ENCODE data around the gene GANAB.
"Not testable (repeated sequence)": the region's sequence is repeated elsewhere in the genome, so short reads cannot be mapped to it uniquely, and the experiment has no call there.

GANAB gene

DNA sequence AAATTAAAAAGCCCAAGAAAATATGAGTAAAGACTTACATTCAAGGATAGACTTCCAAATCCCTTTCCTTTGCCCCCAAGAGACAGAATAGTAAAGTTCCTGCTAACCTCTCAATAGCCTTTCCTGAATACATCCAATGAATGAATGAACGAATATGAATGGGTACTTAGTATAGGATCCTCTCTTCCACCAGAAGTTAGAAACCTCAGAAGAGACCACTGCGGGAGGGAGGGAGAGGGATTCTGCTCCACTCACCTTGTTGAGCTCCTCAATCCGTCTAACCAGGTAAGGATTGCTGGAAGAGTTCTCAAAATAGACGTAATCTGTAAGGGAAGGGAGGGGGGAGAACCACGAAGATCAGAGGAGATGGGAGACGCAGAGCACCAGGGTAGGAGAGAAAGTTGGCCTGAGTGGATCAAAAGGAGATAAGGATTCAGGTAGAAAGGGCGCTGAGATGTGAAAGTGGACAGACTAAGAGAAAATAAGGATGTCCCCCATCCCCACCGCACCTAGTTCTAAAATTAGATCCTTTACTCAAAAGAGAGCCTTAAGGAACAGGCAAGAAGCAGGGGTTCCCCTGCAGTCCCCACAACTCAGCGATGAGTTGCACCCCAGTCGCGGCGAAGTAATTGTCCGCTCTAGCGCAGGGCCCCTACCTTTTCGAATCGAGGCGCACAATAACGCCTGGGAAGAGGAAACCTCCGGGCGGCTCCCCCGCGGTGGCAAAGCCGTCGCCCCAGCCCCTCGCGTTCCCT lies 45.9 kb downstream of the GANAB start:
- DNase-seq = no peak

DNA sequence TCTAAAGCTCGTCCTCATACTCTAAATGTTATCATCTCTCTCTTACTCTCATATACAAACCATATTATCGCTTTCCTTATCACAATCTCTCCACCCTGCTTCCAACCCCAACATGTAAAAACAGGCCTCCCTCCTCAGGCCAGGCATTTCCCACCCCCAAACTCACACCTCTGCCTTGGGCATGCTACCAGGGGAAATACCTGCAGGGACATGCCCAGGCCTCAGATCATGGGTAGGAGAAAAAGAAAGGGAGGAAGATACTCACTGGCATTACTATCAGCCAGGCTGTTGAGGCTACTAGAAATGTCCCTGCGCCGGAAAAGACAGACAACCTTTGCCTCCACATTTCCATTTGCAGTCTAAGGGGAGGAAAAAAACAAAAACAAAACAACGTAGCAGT lies 46.5 kb downstream of the GANAB start:
- DNase-seq = no peak

DNA sequence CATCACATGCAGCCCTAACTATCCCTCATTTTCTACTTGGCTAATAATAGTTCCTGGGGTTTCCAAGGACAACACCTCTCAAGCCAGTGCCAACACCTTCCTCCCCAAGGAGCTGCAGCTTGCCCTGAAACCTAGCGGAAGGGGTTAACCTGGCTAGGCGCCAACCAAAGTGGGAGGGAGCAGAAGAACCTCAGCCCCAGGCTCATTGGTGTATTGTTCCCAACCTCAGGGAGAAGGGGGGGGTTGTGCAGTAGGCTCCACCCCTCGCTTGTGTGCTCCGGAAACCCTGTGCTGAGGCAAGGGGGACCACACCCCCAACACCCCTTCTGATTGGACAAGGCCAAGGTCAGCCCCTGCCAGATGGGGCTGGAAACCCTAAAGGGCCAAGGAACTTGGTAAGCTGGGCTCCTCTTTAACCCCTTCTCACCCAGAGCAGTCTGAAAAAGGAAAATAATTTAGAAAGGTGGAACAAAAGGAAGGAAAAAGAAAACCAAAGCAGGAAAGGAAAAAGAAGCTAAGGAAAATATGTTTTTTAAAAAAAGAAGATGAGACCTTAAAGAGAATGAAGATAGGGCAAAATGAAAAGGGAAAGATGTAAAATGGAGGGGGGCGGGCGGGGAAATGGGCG lies 47.2 kb downstream of the GANAB start:
- DNase-seq = peak; percentile 96

DNA sequence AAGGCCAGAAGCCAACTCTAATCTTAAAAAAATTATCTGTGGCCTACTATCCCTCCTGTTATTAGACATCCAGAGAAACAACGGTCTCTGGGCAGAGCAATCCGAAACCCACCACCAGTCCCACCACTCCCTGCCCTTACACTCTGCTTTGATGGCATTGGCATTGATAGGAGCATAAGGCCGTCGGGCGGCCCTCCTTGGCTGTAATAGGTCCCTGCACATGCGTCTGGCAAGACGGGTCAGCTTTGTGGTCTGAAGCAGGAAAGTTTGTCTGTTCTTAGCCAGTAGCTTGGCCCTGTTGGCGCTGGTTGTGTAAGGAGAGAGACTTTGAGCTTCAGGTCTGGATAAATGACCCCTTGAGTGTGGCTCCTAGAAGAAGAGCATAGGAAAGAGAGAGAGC lies 51.3 kb downstream of the GANAB start:
- no peak for DNase-seq

DNA sequence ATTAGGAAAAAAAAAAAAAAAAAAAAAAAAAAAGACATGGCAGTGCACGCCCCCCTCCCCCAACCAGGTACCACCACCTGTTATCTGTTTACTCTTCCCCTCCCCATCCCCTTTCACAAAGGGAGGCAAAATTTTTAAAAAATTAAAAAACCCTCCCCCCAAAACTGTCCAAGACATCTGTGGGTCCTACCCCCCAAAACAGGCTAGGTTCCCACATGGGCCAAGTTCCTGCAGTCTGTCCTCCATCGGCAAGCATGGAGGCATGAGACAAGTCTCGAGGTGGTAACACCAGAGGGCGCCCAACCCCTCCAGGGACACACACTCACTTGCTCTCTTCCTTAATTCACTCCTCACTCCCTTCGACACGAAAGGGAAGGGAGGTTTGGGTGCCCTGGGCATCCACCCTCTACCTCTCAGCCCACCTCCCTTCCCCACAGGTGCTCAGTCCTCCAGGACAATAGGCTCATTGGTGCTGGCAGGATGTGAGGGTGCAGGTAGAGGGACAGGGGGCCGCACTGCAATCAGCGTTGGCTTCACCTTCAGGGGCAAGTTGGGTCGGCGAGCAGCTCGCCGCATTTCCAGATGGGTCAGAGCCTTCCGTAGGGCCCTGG lies 52.9 kb downstream of the GANAB start:
- DNase-seq = peak; percentile 61

DNA sequence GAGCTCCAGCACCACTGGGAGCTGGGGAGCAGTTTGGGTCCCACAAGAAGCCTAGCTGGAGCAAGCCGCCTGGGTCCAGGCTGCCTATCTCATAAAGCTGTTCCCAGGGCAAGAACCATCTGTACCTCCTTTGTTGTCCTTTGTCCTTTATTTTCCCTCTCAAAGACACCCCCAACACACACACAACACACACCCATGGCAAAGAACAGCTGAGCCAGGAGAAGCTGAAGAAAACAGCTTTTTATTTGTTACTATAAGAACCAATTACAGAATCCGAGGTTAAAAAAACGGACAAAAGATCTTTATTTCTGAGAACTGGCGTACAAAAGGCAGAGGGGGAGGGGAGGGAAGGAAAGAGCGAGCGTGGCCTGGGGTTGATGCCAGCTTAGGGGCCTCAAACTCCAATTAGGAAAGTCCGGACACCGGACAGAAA lies 53.4 kb downstream of the GANAB start:
- DNase-seq = no peak

DNA sequence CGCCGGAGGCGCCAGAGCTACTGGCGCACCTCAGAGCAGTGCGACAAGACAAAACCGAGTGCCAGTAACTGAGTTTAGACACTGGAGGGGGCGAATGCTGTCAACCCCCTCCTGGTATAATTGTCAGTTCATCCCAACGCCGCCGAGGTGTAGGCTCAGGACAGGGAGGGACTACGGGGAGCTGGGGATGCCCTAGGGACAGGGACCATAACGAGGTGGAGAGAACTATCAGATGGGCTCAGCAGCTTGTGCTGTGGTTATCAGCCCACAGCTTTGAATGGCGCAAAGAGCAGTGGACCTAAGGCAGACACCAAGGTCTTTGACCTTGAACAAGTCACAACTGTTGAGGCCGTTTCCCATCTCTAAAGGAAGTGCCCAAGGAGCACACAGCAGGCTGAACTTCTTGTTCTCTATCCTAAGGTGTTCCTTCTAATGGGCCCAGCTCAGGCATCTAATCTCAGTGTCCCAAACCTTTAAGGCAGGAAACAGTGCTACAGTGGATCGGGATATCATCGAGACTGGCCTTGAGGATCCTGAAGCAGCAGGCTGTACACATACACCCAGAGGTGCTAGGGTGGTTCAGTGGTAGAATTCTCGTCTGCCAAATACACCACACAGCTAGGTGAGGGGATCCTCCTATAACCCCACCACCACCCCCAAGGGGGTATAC lies 54.1 kb downstream of the GANAB start:
- no peak for DNase-seq

DNA sequence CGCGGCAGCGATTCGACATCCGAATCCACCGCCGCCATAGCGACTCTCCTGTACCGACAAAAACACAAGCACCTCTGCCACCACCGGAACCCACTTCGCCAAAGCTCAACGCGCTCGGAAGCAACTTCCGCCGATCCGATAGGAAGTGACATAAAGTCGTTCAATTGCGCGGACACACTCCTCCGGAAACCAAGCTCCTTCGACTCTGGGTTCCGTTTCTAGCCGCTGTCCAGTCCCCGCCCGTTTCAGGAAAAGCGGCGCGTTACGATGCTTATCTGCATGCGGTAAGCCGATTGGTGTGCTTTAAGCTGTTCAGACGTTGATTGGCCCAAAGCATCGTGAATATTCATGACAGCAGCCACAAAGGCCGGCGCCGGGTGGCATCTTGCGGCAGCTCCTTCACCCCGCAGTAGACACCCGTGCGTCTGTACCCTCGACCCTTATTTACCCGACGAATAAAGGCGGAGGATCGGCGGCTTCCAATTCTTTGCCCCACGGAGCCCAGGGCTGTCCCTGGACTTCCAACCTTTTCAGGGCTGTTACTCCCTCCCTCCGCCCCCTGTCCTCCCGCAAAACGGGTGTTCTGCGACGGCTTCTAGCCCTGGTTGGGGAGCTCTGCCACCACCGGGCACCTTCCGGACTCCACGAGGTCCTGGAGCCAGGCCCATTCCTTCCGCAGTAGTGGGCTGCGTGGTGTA lies 54.8 kb downstream of the GANAB start, which contains the start of gene TUT1:
Gene TUT1 (minus strand): TSS at position 76 of the 698 bp plus-strand sequence. CDS start 38 bp downstream, at position 38.
- DNase-seq = peak; percentile 99

DNA sequence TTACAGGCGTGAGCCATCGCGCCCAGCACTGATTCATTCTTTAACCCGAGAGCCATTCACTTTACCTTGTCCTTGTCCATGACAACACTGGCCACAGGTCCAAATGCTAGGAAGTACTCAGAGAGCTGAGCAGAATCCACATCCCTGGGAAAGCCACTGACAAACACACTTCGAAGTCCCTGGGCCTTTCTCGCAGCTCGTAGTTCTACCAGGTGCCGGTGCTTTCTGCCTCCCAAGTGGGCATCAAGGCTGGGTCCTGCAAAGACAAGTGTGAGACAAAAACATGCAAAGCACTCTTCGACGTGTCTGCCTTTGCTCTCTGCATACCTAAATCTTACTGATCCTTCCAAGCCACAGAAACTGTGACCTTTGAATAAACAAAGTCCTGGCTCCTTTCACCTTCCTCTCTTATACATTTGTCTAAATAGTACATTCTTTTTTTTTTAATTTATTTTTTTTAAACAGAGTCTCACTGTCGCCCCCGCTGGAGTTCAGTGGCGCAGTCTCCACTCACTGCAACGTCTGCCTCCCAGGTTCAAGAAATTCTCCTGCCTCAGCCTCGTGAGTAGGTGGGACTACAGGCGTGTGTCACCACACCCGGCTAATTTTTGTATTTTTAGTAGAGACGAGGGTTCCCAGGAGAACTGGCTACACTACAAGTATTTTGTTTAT lies 57.3 kb downstream of the GANAB start:
- DNase-seq = no peak

DNA sequence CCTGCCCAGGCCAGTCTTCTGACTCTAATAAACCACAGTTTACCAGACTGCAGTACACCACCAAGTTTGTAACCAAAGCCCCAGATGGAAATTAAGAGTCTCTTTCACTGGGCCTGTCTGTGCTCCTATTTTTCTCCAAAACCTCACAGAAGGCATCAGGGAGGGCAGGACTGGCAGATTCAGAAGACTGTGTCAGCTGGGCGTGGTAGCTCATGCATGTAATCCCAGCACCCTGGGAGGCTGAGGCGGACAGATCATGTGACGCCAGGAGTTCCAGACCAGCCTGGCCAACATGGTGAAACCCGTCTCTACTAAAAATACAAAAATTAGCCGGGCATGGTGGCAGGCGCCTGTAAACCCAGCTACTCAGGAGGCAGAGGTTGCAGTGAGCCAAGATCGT lies 61.1 kb downstream of the GANAB start:
- not testable (repeated sequence) for DNase-seq

DNA sequence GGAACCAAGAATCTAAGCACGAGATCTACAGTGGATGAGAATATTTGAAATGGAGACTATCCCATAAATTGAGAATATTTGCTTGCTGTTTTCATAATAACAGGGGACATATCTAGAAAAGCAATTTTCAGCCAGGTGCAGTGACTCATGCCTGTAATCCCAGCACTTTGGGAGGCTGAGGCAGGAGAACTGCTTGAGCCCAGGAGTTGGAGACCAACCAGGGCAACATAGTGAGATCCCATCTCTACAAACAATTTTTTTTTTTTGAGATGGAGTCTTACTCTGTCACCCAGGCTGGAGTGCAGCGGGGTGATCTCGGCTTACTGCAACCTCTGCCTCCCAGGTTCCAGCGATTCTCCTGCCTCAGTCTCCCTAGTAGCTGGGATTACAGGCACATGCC lies 64.7 kb downstream of the GANAB start:
- not testable (repeated sequence) for DNase-seq

DNA sequence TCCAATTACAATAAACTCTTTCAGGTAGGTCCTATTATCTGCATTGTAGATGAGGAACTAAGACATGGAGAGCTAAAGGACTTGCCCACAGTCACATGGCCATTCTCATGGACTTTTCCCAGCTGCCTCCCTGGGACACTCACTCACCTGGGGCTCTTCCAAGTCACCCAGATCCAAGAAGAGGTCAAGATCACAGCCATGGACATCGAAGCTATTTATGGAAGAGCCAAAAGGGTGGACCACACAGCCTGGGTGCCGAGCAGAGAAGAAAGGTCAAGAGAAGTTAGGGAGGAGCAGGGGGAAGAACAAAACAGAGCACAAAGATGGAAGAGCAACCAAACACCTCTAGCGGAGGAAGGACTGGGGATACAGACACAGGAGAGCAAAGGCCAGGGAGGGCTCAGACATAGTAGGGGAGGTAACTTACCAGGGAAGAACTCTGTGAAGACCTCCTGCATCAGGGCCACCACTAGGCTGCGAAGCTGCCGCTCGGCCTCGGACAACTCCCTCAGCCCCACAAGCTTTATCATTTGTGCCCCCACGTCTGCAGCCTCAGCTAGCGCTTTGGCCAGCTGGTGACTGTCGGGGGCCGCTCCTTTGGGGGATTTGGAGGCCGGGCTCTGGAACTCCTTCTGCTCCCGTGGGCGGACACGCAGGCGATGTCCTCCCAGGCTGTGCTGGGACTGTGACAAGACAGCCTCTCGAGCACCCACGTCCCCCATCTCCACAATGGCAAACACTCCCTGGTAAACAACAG lies 65.3 kb downstream of the GANAB start:
- DNase-seq = no peak

DNA sequence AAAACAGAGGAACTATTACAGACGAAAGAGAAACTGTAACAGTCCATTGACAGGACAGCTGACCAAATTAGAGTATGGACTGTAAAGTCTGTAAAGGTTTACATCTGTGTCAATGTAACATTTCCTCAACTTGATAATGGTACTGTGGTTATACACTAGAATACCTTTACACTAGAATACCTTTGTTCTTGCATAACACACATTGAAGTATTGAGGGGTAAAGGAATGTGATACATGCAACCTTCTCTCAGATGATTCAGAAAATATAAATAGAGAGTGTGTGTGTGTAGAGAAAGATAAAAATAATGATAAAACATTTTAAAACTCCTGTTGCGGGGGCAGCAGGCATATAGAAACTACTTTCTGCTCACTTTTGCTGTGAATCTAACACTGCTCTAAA lies 67.2 kb downstream of the GANAB start:
- no peak for DNase-seq

DNA sequence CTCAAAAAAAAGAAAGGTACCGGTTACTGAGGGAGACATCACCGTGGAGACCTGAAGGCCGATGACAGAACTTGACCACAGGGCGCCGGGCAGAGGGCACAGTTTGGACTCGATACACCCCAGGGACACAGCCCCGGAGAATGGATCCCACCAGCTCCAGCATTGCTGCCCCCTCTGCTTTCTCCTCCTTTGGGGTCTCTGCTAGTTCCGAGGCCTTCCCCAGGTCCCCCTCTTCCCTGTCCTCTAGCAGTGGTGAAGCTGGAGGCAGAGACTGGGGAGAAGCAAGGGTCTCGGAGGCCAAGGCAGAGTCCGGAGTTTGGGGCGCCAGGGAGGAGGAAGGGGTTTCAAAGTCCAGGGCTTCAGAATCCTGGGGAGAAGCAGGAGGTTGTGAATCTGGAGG lies 67.9 kb downstream of the GANAB start:
- no peak for DNase-seq

DNA sequence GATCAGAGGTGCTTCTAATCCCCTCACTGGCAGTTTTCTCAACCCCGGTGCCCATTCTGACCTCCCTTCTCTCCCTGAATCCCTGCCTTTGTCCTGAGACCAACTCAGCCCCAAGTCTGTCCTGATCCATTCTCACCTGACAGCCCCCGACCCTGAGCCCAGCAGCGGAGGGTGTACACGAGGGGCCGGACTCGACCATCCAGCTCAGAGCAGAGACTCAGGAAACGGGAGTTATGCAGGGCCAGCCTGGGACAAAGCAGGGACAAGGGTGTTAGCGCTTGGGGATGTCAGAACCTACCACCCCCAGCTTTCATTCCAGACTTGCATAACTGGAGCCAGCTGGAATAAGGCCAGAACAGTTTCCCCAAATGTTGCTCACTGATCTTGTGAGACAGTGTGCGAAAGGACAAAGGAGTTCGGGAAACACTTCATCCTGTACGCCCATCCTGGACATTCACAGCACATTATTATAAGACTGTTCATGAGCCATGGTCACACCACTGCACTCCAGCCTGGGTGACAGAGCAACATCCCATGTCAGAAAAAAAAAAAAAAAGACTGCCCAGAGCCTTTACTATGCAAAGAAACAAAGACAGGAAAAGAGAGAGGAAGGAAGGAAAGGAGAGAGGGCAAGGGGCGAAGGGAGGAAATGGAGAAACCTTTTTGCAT lies 69.2 kb downstream of the GANAB start:
- DNase-seq = no peak

DNA sequence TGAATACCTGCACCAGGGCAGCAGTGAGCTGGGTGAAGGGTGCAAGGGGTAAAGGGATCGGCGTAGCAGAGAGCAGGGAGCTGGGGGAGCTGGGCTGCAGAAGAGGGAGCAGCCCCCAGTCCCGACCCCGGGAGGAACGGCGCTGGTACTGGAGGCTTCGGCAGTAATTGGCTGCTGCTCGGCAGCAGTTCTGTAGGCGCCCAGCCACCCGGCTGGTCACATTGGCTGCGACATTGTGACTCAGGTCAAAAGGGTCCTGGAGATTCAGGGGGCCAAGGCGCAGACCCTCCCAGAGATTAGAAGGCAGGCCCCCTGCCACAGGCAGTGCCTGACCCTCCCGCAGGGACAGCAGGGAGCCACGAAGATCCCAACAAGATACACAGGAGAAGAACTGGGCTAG lies 70.6 kb downstream of the GANAB start:
- no peak for DNase-seq

DNA sequence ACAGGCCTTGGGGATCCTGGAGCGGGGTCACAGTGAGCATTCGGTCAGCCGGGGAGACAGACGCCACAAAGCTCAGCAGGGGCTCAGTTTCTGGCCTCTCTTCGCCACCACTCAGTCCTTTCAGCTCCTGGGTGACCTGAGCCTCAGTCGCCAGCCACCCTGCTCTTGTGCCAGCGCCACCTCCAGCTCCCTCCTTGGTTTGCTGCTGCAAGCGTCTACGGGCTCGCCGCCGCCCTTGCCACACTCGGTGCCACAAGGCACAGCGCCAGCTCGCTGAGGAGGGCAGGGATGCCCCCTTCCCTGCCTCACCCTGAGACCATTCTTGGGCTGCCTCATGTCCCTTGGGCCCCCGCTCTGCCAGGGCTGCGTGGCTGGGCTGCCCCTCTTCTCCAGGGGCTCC lies 71.3 kb downstream of the GANAB start:
- no peak for DNase-seq

Data from GF-D8 (cell line).